MCF 10A (cell line): ENCODE data around the gene ANXA2. TPM values are rescaled to one million over a fixed set of nuclear protein-coding genes. Genes with fewer than 3 reads are reported as not detected.

Experiments
- BruUV-seq: library from RNA; stranded (reverse); fragments of 400-500 nt; replicated peaks from 2 replicates; lab custom pipeline; 2021; lab: Mats Ljungman, UMichigan
- CTCF ChIA-PET: fragments of 300-600 bp; sonication (Branson Sonifier 250); formaldehyde crosslinking; extraction: SDS; loops from one replicate; lab custom pipeline; 2021; ENCODE audit warnings: antibody characterized with exemption, inconsistent platforms; lab: Yijun Ruan, JAX
- POLR2A ChIA-PET: fragments of 300-600, 350-650 bp; sonication (Branson Sonifier 250); formaldehyde crosslinking; extraction: SDS; loops from one replicate; lab custom pipeline; 2020; ENCODE audit warnings: antibody characterized with exemption, inconsistent platforms; lab: Yijun Ruan, JAX
- DNase-seq: peaks from one replicate; pipeline ENCODE4 v3.0.0-alpha.2; 2018; ENCODE audit not compliant: unreplicated experiment
- H3K27ac Mint-ChIP-seq: one replicate; pipeline ENCODE4 v1.8.0; 2022; ENCODE audit warnings: mild to moderate bottlenecking, low read depth, mixed read lengths; ENCODE audit not compliant: unreplicated experiment
- H3K27me3 Mint-ChIP-seq: one replicate; pipeline ENCODE4 v1.8.0; 2022; ENCODE audit warnings: mixed read lengths; ENCODE audit not compliant: insufficient read depth, unreplicated experiment
- H3K36me3 Mint-ChIP-seq: one replicate; pipeline ENCODE4 v1.8.0; 2022; ENCODE audit warnings: mild to moderate bottlenecking, moderate library complexity, mixed read lengths; ENCODE audit not compliant: insufficient read depth, unreplicated experiment
- H3K4me1 Mint-ChIP-seq: one replicate; pipeline ENCODE4 v1.8.0; 2022; ENCODE audit warnings: mixed read lengths; ENCODE audit not compliant: insufficient read depth, unreplicated experiment
- H3K4me3 Mint-ChIP-seq: one replicate; pipeline ENCODE4 v1.8.0; 2022; ENCODE audit warnings: mild to moderate bottlenecking, moderate library complexity, mixed read lengths; ENCODE audit not compliant: unreplicated experiment
- H3K9me3 Mint-ChIP-seq: one replicate; pipeline ENCODE4 v1.8.0; 2022; ENCODE audit warnings: mixed read lengths; ENCODE audit not compliant: unreplicated experiment
- CTCF ChIP-seq: fragments of 200-600 bp; IDR thresholded peaks from one replicate; pipeline ENCODE4 v1.8.0; 2022; ENCODE audit warnings: antibody characterized with exemption, mild to moderate bottlenecking; ENCODE audit not compliant: unreplicated experiment
- intact Hi-C: fragments of 100-400 bp; cut with micrococcal nuclease; formaldehyde crosslinking; loops from 2 replicates; pipeline ENCODE4 v1.14.1; 2022
- total RNA-seq: library from RNA; stranded (reverse); gene quantifications from 2 replicates; pipeline ENCODE4 v1.2.3, GENCODE V29; 2022

Gene ANXA2
- total RNA-seq, 1 experiment from 2014 or later = 3,451 TPM

GRCh38 chr15:60442031-60442650 is 44.4 kb upstream of the ANXA2 start:
- Mint-ChIP-seq H3K4me3 (no peak overlapping the region), H3K9me3 (no peaks in the 10 kb centered on the region), H3K4me1 (no peaks in the 10 kb centered on the region), H3K36me3 (peaks cover 30% of the 10 kb centered on the region), H3K27ac (no peak overlapping the region), H3K27me3 (no peaks in the 10 kb centered on the region)
- no peak for DNase-seq
- ChIA-PET POLR2A (interaction anchor here (0.8 to 6.5 kb wide), 10 partner anchors 14 to 475 kb away, joined by 3 to 67 read pairs (median 5); partner anchors contain the start of gene ANXA2), CTCF (interaction anchor here (0.6 to 4.7 kb wide), 14 partner anchors 12 to 1865 kb away, joined by 3 to 34 read pairs (median 3); no protein-coding TSS in a partner anchor)
- no TSS peak for BruUV-seq
- TF ChIP-seq CTCF = no peak
- intact Hi-C loops = no loop called here

DNA sequence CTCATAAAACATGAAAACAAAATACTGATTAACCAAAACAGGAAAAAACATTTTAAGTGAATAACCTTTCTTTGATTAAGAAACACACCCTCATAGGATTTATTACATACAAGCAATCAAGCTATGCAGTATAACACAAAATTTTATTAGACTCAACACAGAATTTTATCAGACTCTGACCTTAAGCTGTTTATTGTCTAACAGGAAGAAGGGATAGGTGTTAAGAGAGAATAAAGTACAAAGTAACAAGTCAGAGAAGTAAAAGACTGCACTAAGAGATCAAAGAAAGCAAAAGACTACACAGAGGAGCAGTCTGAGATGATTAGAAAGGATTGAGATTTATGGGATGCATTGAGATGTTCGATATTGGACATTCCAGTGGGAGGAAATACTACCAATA is 43.5 kb upstream of the ANXA2 start:
- Mint-ChIP-seq H3K4me3 (no peak overlapping the region), H3K9me3 (no peaks in the 10 kb centered on the region), H3K27ac (peak overlapping the region; percentile 63), H3K36me3 (peaks cover 30% of the 10 kb centered on the region), H3K27me3 (no peaks in the 10 kb centered on the region), H3K4me1 (no peaks in the 10 kb centered on the region)
- no peak for TF ChIP-seq CTCF
- no peak for DNase-seq
- no TSS peak for BruUV-seq
- intact Hi-C loops = no loop called here
- CTCF ChIA-PET = interaction anchor here (0.6 to 4.7 kb wide), 7 partner anchors 13 to 1866 kb away, joined by 3 to 34 read pairs (median 3); no protein-coding TSS in a partner anchor
- POLR2A ChIA-PET = interaction anchor here (0.8 to 6.5 kb wide), 7 partner anchors 13 to 97 kb away, joined by 3 to 67 read pairs (median 10); partner anchors contain the start of gene ANXA2

- H3K36me3 Mint-ChIP-seq = peaks cover 52% of the 10 kb centered on the region
- POLR2A ChIA-PET = interaction anchor here (0.9 to 1.7 kb wide), 2 partner anchors 11 to 45 kb away, joined by 3 to 4 read pairs; no protein-coding TSS in a partner anchor
- H3K27me3 Mint-ChIP-seq = no peaks in the 10 kb centered on the region
- no peak overlapping the region for H3K4me3 Mint-ChIP-seq
- no peaks in the 10 kb centered on the region for H3K4me1 Mint-ChIP-seq
- DNase-seq = no peak
- H3K27ac Mint-ChIP-seq = no peak overlapping the region
- H3K9me3 Mint-ChIP-seq = no peaks in the 10 kb centered on the region
- intact Hi-C loops = no loop called here
- no TSS peak for BruUV-seq
- CTCF ChIA-PET = interaction anchor here (1.0 kb wide), 1 partner anchor 112 kb away, joined by 4 read pairs; no protein-coding TSS in a partner anchor
- no peak for TF ChIP-seq CTCF
Observed at GRCh38 chr15:60438646-60439045, 40.9 kb upstream of the ANXA2 start.

- H3K9me3 Mint-ChIP-seq = no peaks in the 10 kb centered on the region
- CTCF ChIA-PET = interaction anchor here (0.8 kb wide), 1 partner anchor 55 kb away, joined by 3 read pairs; no protein-coding TSS in a partner anchor
Observed at GRCh38 chr15:60428935-60429334, 31.1 kb upstream of the ANXA2 start.

More at GRCh38 chr15:60428935-60429334, 31.1 kb upstream of the ANXA2 start:
- peaks cover 16% of the 10 kb centered on the region for H3K4me1 Mint-ChIP-seq
- POLR2A ChIA-PET = interaction anchor here (0.9 to 15.6 kb wide), 7 partner anchors 12 to 55 kb away, joined by 3 to 376 read pairs (median 4); partner anchors contain the start of gene ANXA2
- H3K27me3 Mint-ChIP-seq = no peaks in the 10 kb centered on the region
- intact Hi-C loops = no loop called here
- no peak overlapping the region for H3K4me3 Mint-ChIP-seq
- no peak for DNase-seq
- TF ChIP-seq CTCF = no peak
- no TSS peak for BruUV-seq
- no peak overlapping the region for H3K27ac Mint-ChIP-seq
- peaks cover 33% of the 10 kb centered on the region for H3K36me3 Mint-ChIP-seq
